Lower lobe of right lung (tissue), 2 donors: ENCODE data around the gene DAGLB. TPM values are rescaled to one million over a fixed set of nuclear protein-coding genes. Genes with fewer than 3 reads are reported as not detected.

Experiments
- ATAC-seq, 2 donors: fragments of 200-7000 bp; cut with Tn5 transposase; one replicate each; pipeline ENCODE4 v1.9.1; 2020 to 2022; ENCODE audit warnings: mild to moderate bottlenecking in 2 of 2, moderate library complexity in 2 of 2
- DNase-seq: peaks from one replicate; pipeline ENCODE4 v3.0.0-alpha.2; 2020
- H3K27ac ChIP-seq: fragments of 200-600 bp; one replicate; pipeline ENCODE4 v1.8.0; 2022
- H3K27me3 ChIP-seq: fragments of 200-600 bp; one replicate; pipeline ENCODE4 v1.8.0; 2022; ENCODE audit warnings: low read depth
- H3K36me3 ChIP-seq: fragments of 200-600 bp; one replicate; pipeline ENCODE4 v1.8.0; 2022; ENCODE audit warnings: mild to moderate bottlenecking
- H3K4me1 ChIP-seq: fragments of 200-600 bp; one replicate; pipeline ENCODE4 v1.8.0; 2022
- H3K4me3 ChIP-seq: fragments of 200-600 bp; one replicate; pipeline ENCODE4 v1.8.0; 2022; ENCODE audit warnings: mild to moderate bottlenecking
- H3K9me3 ChIP-seq: fragments of 200-600 bp; one replicate; pipeline ENCODE4 v1.8.0; 2022
- intact Hi-C: fragments of 100-400 bp; cut with DNase I; formaldehyde crosslinking; loops from one replicate; pipeline ENCODE4 v1.11.0; 2022
- total RNA-seq: library from RNA; stranded (reverse); fragmentation: NEBNext Ultra II Directional; extraction: Animal tissue kit (Norgen Biotek cat#: 25700); gene quantifications from one replicate; pipeline ENCODE4 v1.2.1, GENCODE V29; 2021
- TF ChIP-seq, protein P1 (sequence below): fragments of 200-600 bp; IDR thresholded peaks from one replicate; pipeline ENCODE4 v1.8.0; 2022; ENCODE audit warnings: antibody characterized with exemption, mild to moderate bottlenecking
- donor health status: DM: no; HTN: yes; CAD: no; lungs with severe emphysema.

The DAGLB gene
- total RNA-seq, 1 donor from 2014 or later = 40.6 TPM

- ATAC-seq = peak in 1 of 2 donors; percentile 26
- H3K4me1 ChIP-seq = no peaks in the 10 kb centered on the region
Measured at GRCh38 chr7:6359734-6360133, 88.0 kb downstream of the DAGLB start.

More at GRCh38 chr7:6359734-6360133, 88.0 kb downstream of the DAGLB start:
- Histone ChIP-seq H3K36me3 (no peaks in the 10 kb centered on the region), H3K4me3 (no peak overlapping the region), H3K27me3 (no peaks in the 10 kb centered on the region), H3K27ac (no peak overlapping the region), H3K9me3 (no peaks in the 10 kb centered on the region)
- TF ChIP-seq, protein P1, sequence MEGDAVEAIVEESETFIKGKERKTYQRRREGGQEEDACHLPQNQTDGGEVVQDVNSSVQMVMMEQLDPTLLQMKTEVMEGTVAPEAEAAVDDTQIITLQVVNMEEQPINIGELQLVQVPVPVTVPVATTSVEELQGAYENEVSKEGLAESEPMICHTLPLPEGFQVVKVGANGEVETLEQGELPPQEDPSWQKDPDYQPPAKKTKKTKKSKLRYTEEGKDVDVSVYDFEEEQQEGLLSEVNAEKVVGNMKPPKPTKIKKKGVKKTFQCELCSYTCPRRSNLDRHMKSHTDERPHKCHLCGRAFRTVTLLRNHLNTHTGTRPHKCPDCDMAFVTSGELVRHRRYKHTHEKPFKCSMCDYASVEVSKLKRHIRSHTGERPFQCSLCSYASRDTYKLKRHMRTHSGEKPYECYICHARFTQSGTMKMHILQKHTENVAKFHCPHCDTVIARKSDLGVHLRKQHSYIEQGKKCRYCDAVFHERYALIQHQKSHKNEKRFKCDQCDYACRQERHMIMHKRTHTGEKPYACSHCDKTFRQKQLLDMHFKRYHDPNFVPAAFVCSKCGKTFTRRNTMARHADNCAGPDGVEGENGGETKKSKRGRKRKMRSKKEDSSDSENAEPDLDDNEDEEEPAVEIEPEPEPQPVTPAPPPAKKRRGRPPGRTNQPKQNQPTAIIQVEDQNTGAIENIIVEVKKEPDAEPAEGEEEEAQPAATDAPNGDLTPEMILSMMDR = no peak
- intact Hi-C loops = no loop called here
- DNase-seq = no peak

Other genes with a start within 250 kb of the DAGLB start
- 26.1 TPM for gene CYTH3, start 175.3 kb downstream of the DAGLB start, total RNA-seq
- 15.7 TPM for gene FAM220A, start 99.0 kb downstream of the DAGLB start, total RNA-seq
- gene RAC1, start 73.4 kb downstream of the DAGLB start, total RNA-seq = 257 TPM
- gene KDELR2, start 36.2 kb upstream of the DAGLB start, total RNA-seq = 105 TPM
- gene GRID2IP, start 103.5 kb upstream of the DAGLB start, total RNA-seq = 0.41 TPM
- 41.8 TPM for gene ZDHHC4, start 129.5 kb upstream of the DAGLB start, total RNA-seq
- 33.2 TPM for gene INTS15, start 142.1 kb upstream of the DAGLB start, total RNA-seq
- 4.4 TPM for gene ZNF853, start 167.7 kb upstream of the DAGLB start, total RNA-seq
- 43.2 TPM for gene ZNF316, start 189.4 kb upstream of the DAGLB start, total RNA-seq